GM23248 (cell line): ENCODE measurements around the gene NAV2.

Experiments used
- EZH2 ChIP-seq: fragments of 200-600 bp; sonication (generic); IDR thresholded peaks from 2 replicates; pipeline ENCODE4 v1.6.1; 2018; ENCODE audit warnings: antibody characterized with exemption, mild to moderate bottlenecking; ENCODE audit not compliant: insufficient read depth, poor library complexity, severe bottlenecking
- EZH2phosphoT487 ChIP-seq: fragments of 200-600 bp; sonication (generic); IDR thresholded peaks from 2 replicates; pipeline ENCODE4 v1.6.1; 2018; ENCODE audit warnings: antibody characterized with exemption, moderate library complexity, mild to moderate bottlenecking, low read depth; ENCODE audit not compliant: insufficient read depth

DNA sequence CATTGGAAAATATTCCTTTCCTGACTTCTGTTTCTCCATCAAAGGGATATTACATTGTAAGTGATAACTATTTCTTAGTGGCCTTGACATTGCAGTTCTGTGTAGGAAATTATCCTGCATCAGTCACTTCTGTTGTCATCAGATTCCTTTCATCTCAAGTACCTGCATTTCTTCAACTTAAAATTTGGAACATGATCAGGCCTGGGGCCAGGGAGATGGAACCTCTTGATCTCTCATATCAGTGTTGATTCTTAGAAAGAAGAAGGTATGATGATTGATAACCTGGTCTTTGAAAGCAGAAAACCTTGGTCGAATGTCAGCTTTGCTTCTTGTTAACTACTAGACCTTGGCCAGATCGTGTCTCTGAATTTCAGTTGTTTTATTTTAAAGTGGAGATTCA, 93.6 kb downstream of the NAV2 start:
- TF ChIP-seq EZH2phosphoT487: no peak
- no peak for TF ChIP-seq EZH2
